Upper lobe of left lung (tissue), 4 donors: ENCODE measurements around the gene EPC1.

Experiments
- CTCF ChIP-seq, 6 experiments: fragments of 450-650 bp in 4 of 6; fragments of 200-600 bp in 2 of 6; sonication (generic) in 2 of 6; IDR thresholded peaks; one replicate each; pipeline ENCODE4 v1.5.1; 2016 to 2019; ENCODE audit warnings: antibody characterized with exemption in 6 of 6
- EP300 ChIP-seq, 4 donors: sonication (generic); formaldehyde crosslinking; IDR thresholded peaks; one replicate each; pipeline ENCODE4 v1.5.1; 2017; ENCODE audit warnings: antibody characterized with exemption in 4 of 4, control low read depth in 2 of 4

GRCh38 chr10:32360241-32360640 is 13.3 kb upstream of the EPC1 start:
- TF ChIP-seq CTCF (IDR thresholded peaks at IDR 0.05) (no peak), EP300 (IDR thresholded peaks at IDR 0.05) (no peak)
